SU-DHL-6 (cell line): ENCODE results near the gene NOL3.

ENCODE experiments used
- H2AFZ ChIP-seq: fragments of 200-600 bp; sonication (generic); 2 replicates; pipeline ENCODE4 v1.6.1; 2014; ENCODE audit warnings: low read depth, mild to moderate bottlenecking, moderate library complexity, mixed read lengths, antibody characterized with exemption, low read length; ENCODE audit not compliant: severe bottlenecking
- H3F3A ChIP-seq: fragments of 200-600 bp; shearing (Covaris generic); 2 replicates; pipeline ENCODE4 v1.6.0; 2016; ENCODE audit warnings: antibody characterized with exemption, mild to moderate bottlenecking; ENCODE audit not compliant: insufficient read depth
- H3K27ac ChIP-seq: fragments of 200-600 bp; sonication (generic); 2 replicates; pipeline ENCODE4 v1.5.1; 2016; ENCODE audit warnings: low read depth, mild to moderate bottlenecking, low read length, moderate library complexity, mixed read lengths
- H3K27me3 ChIP-seq: fragments of 200-600 bp; sonication (generic), shearing (Covaris generic); 2 replicates; pipeline ENCODE4 v1.6.0; 2014; ENCODE audit warnings: mild to moderate bottlenecking, low read length
- H3K36me3 ChIP-seq: fragments of 200-600 bp; sonication (generic); 2 replicates; pipeline ENCODE4 v1.6.1; 2014; ENCODE audit warnings: mild to moderate bottlenecking, low read length, mixed read lengths
- H3K4me2 ChIP-seq: fragments of 300-600, 200-600 bp; shearing (Covaris generic), sonication (generic); 2 replicates; pipeline ENCODE4 v1.6.0; 2014; ENCODE audit warnings: low read length, low read depth, mild to moderate bottlenecking; ENCODE audit not compliant: poor library complexity, severe bottlenecking
- H3K4me3 ChIP-seq: fragments of 200-600 bp; sonication (generic); 2 replicates; pipeline ENCODE4 v1.5.1; 2014; ENCODE audit warnings: antibody characterized with exemption, low read length, mild to moderate bottlenecking, mixed read lengths; ENCODE audit not compliant: insufficient read depth, poor library complexity, severe bottlenecking
- H3K79me2 ChIP-seq: fragments of 200-600 bp; sonication (generic); 2 replicates; pipeline ENCODE4 v1.6.1; 2014; ENCODE audit warnings: mild to moderate bottlenecking, low read length, moderate library complexity; ENCODE audit not compliant: insufficient read depth
- H3K9ac ChIP-seq: fragments of 200-600 bp; sonication (generic); 2 replicates; pipeline ENCODE4 v1.7.0; 2014; ENCODE audit warnings: mild to moderate bottlenecking, low read length
- H3K9me2 ChIP-seq: fragments of 200-600 bp; sonication (generic); replicated peaks from 2 replicates; pipeline ENCODE4 v1.6.1; 2014; ENCODE audit warnings: low read length; ENCODE audit not compliant: insufficient read depth
- H3K9me3 ChIP-seq: fragments of 200-600 bp; sonication (generic); 2 replicates; pipeline ENCODE4 v1.6.1; 2014; ENCODE audit warnings: low read length, mixed read lengths; ENCODE audit not compliant: insufficient read depth
- H4K20me1 ChIP-seq: fragments of 200-600 bp; sonication (generic); 2 replicates; pipeline ENCODE4 v1.6.1; 2014; ENCODE audit warnings: low read depth, mild to moderate bottlenecking, antibody characterized with exemption, low read length, moderate library complexity, mixed read lengths
- EZH2phosphoT487 ChIP-seq: fragments of 200-600 bp; sonication (generic), shearing (Covaris generic); conservative IDR thresholded peaks from 2 replicates; pipeline ENCODE4 v1.6.1; 2018; ENCODE audit warnings: mild to moderate bottlenecking, antibody characterized with exemption, low read length, moderate library complexity, mixed read lengths
- TF ChIP-seq, protein P1 (sequence below): fragments of 200-600 bp; sonication (generic); IDR thresholded peaks from one replicate; pipeline ENCODE4 v1.5.1; 2017; ENCODE audit warnings: antibody characterized with exemption, mild to moderate bottlenecking, low read length, moderate library complexity; ENCODE audit not compliant: insufficient read depth, poor library complexity, severe bottlenecking

The NOL3 gene

DNA sequence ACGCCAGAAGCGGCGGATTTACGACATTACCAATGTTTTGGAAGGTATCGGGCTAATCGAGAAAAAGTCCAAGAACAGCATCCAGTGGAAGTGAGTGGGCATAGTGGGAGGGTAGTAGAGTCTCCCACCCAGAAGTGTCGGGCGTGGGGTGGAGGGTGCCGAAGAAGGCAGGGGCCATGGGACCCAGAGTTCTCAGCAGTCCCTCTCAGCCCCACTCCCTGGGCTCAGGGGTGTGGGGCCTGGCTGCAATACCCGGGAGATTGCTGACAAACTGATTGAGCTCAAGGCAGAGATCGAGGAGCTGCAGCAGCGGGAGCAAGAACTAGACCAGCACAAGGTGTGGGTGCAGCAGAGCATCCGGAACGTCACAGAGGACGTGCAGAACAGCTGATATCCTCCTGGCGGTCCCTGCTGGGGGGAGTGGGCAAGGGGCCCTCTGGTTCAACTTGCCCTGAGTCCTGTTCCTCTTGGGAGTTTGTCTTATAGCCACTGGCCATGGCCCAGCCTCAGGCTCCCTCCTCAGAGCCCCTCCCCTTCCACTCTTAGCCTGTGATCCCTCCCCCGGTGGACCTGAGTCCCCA lies 22.5 kb downstream of the NOL3 start:
- Histone ChIP-seq H3K9ac (peak overlapping the region; percentile 94), H3K36me3 (no peaks in the 10 kb centered on the region), H3K4me2 (peak overlapping the region; percentile 92), H3K27me3 (no peaks in the 10 kb centered on the region), H3K27ac (no peak overlapping the region), H3K9me3 (no peaks in the 10 kb centered on the region), H3K4me3 (peak overlapping the region; percentile 92), H4K20me1 (no peaks in the 10 kb centered on the region), H3K9me2 (no peaks in the 10 kb centered on the region), H3K79me2 (peaks cover 24% of the 10 kb centered on the region), H3F3A (no peaks in the 10 kb centered on the region), H2AFZ (no peak overlapping the region)
- TF ChIP-seq, protein P1, sequence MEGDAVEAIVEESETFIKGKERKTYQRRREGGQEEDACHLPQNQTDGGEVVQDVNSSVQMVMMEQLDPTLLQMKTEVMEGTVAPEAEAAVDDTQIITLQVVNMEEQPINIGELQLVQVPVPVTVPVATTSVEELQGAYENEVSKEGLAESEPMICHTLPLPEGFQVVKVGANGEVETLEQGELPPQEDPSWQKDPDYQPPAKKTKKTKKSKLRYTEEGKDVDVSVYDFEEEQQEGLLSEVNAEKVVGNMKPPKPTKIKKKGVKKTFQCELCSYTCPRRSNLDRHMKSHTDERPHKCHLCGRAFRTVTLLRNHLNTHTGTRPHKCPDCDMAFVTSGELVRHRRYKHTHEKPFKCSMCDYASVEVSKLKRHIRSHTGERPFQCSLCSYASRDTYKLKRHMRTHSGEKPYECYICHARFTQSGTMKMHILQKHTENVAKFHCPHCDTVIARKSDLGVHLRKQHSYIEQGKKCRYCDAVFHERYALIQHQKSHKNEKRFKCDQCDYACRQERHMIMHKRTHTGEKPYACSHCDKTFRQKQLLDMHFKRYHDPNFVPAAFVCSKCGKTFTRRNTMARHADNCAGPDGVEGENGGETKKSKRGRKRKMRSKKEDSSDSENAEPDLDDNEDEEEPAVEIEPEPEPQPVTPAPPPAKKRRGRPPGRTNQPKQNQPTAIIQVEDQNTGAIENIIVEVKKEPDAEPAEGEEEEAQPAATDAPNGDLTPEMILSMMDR = no peak
- TF ChIP-seq EZH2phosphoT487 = no peak

DNA sequence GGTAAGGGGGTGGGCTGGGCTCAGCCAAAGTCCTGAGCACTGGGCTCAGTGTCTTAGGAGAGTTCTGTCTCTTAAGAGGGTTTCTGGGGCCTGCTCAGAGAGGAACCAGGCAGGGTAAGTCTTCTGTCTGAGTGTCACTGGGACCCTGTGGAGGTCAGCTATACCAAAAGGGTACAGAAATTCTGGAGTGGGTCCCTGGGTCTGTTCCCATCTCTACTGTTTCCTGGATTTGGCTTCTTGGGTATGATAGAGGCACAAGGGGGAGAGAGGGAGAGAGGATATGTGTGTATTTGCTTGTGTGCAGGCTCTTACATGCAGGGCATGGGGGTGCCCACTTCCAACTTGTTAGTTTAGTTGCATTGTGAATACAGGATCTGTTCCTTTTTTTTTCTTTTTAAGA lies 23.2 kb downstream of the NOL3 start:
- H3K9me2 ChIP-seq = no peaks in the 10 kb centered on the region
- peak overlapping the region; percentile 94 for H3K9ac ChIP-seq
- H3F3A ChIP-seq = no peaks in the 10 kb centered on the region
- H3K79me2 ChIP-seq = peaks cover 24% of the 10 kb centered on the region
- no peak overlapping the region for H2AFZ ChIP-seq
- H3K27me3 ChIP-seq = no peaks in the 10 kb centered on the region
- H3K27ac ChIP-seq = no peak overlapping the region
- H3K36me3 ChIP-seq = no peaks in the 10 kb centered on the region
- peak overlapping the region; percentile 92 for H3K4me3 ChIP-seq
- no peak for TF ChIP-seq EZH2phosphoT487
- H3K9me3 ChIP-seq = no peaks in the 10 kb centered on the region
- H4K20me1 ChIP-seq = no peaks in the 10 kb centered on the region
- H3K4me2 ChIP-seq = peak overlapping the region; percentile 92

DNA sequence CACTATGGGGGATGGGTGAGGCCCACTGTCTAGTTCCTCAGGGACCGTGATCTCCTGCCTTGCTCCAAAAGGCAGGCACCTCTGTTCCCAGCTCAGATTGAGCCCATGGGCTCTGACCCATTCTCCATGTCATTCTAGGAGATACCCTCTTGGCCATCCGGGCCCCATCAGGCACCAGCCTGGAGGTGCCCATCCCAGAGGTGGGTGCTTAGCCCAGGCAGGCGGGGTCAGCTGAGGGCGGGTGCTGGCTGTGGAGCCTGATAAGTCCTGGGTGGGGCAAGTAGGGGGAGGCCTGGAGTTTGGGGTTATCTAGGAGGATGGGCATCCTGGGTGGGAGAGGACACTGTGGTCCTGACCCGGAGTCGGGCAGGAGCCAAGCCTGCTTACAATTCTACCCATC lies 23.9 kb downstream of the NOL3 start:
- TF ChIP-seq, protein P1 = no peak
- TF ChIP-seq EZH2phosphoT487 = no peak
- H3K79me2 ChIP-seq = peaks cover 24% of the 10 kb centered on the region
- no peaks in the 10 kb centered on the region for H3K27me3 ChIP-seq
- no peak overlapping the region for H3K27ac ChIP-seq
- no peak overlapping the region for H3K9ac ChIP-seq
- no peak overlapping the region for H3K4me3 ChIP-seq
- no peak overlapping the region for H3K4me2 ChIP-seq
- H3K9me2 ChIP-seq = no peaks in the 10 kb centered on the region
- no peak overlapping the region for H2AFZ ChIP-seq
- H4K20me1 ChIP-seq = no peaks in the 10 kb centered on the region
- H3K9me3 ChIP-seq = no peaks in the 10 kb centered on the region
- H3K36me3 ChIP-seq = no peaks in the 10 kb centered on the region
- no peaks in the 10 kb centered on the region for H3F3A ChIP-seq

DNA sequence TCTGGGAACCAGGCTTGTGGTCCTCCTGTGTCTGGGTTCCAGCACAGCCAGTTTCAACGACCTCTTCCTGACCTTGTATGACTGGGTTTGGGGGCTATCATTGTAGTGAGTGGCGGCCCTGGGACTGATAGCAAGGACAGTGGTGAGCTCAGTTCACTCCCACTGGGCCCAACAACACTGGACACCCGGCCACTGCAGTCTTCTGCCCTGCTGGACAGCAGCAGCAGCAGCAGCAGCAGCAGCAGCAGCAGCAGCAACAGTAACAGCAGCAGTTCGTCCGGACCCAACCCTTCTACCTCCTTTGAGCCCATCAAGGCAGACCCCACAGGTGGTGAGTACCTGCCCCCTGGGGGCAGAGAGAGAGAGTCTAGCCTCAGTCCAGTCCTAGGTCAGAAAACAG lies 25.3 kb downstream of the NOL3 start:
- Histone ChIP-seq H3K4me3 (no peak overlapping the region), H3K79me2 (peaks cover 24% of the 10 kb centered on the region), H3K9me2 (no peaks in the 10 kb centered on the region), H3K9me3 (no peaks in the 10 kb centered on the region), H4K20me1 (no peaks in the 10 kb centered on the region), H3K27ac (no peak overlapping the region), H3K4me2 (no peak overlapping the region), H3K9ac (no peak overlapping the region), H3F3A (no peaks in the 10 kb centered on the region), H2AFZ (no peak overlapping the region), H3K36me3 (no peaks in the 10 kb centered on the region), H3K27me3 (no peaks in the 10 kb centered on the region)
- TF ChIP-seq, protein P1 = no peak
- TF ChIP-seq EZH2phosphoT487 = no peak
